Pancreas (tissue), 10 donors: Measurements from ENCODE around the gene COL11A1. TPM values are rescaled to one million over a fixed set of nuclear protein-coding genes. Genes with fewer than 3 reads are reported as not detected.
"Not testable (repeated sequence)": the region's sequence is repeated elsewhere in the genome, so short reads cannot be mapped to it uniquely, and the experiment has no call there.

Experiments
- ATAC-seq, 4 donors: fragments of 200-7000 bp; cut with Tn5 transposase; one replicate each; pipeline versions ENCODE4 v1.8.0 to v1.9.1; 2020; ENCODE audit warnings: mild to moderate bottlenecking in 4 of 4, moderate library complexity in 4 of 4
- DNase-seq, 6 donors: peaks; one replicate each; pipeline ENCODE4 v3.0.0-alpha.2; 2020
- FAIRE-seq: peaks from 2 replicates; lab custom pipeline; 2012; peaks lifted over from hg19 to GRCh38; lab: Jason Lieb, UNC
- H3K27ac ChIP-seq, 4 donors: fragments of 200-600 bp; sonication (generic); 1 replicate in 3 of 4; 2 replicates in 1 of 4; pipeline versions ENCODE4 v1.5.0 to v1.8.0; 2020
- H3K27me3 ChIP-seq, 4 donors: fragments of 200-600 bp; one replicate each; pipeline ENCODE4 v1.8.0; 2021
- H3K36me3 ChIP-seq, 3 donors: fragments of 200-600 bp; sonication (generic) in 1 of 3; one replicate each; pipeline versions ENCODE4 v1.5.0 to v1.8.0; 2020 to 2021
- H3K4me1 ChIP-seq, 3 donors: fragments of 200-600 bp; one replicate each; pipeline ENCODE4 v1.8.0; 2021
- H3K4me3 ChIP-seq, 4 donors: fragments of 200-600 bp; sonication (generic) in 2 of 4; one replicate each; pipeline versions ENCODE4 v1.5.0 to v1.8.0; 2020 to 2021
- H3K9me3 ChIP-seq, 4 donors: fragments of 200-600 bp; one replicate each; pipeline ENCODE4 v1.8.0; 2021
- CTCF ChIP-seq, 4 donors: fragments of 200-600 bp; sonication (generic) in 3 of 4; IDR thresholded peaks; one replicate each; pipeline versions ENCODE4 v1.5.0 to v1.8.0; 2021; ENCODE audit warnings: antibody characterized with exemption in 4 of 4
- WGBS, 2 donors: extraction: QIAGEN DNeasy Blood & Tissue Kit; methylation state at CpG; one replicate each; pipeline ENCODE4 v1.1.7; 2013; 5-methylcytosine and 5-hydroxymethylcytosine counted together
- intact Hi-C, 3 donors: fragments of 100-400 bp; cut with DNase I; formaldehyde crosslinking; loops; one replicate each; pipeline versions ENCODE4 v1.11.1 to v1.14.2; 2022
- polyA plus RNA-seq, 2 donors: library from polyadenylated mRNA; stranded (reverse); fragments of 200-250 nt; gene quantifications; one replicate each; pipeline ENCODE4 v1.2.3, GENCODE V29; 2013
- total RNA-seq, 6 donors: library from RNA; stranded (reverse); fragmentation: NEBNext Ultra II Directional in 4 of 6; extraction: Animal tissue kit (Norgen Biotek cat#: 25700) in 4 of 6; gene quantifications; one replicate each; pipeline versions ENCODE4 v1.2.1 to v1.2.4, GENCODE V29; 2021 to 2023
- donor health status: healthy with polysubstance abuse.
- donor health status: DM: no; HTN: no; CAD: no; lungs with moderate emphysema.
- donor health status: DM: no; HTN: no; CAD: no.
- donor health status: control.
- donor health status: control.
- donor health status: Bipolar disorder and iron deficiency.
- donor health status: DM: yes; HTN: yes; CAD: no.
- donor health status: DM: no; HTN: no; CAD: no.
- donor health status: DM: no; HTN: no; CAD: no.
- donor health status: DM: yes; HTN: yes; CAD: no.

Gene COL11A1
- total and polyA plus RNA-seq, 8 donors = 0.08 to 5.7 (median 0.38) TPM; not detected in 1

DNA sequence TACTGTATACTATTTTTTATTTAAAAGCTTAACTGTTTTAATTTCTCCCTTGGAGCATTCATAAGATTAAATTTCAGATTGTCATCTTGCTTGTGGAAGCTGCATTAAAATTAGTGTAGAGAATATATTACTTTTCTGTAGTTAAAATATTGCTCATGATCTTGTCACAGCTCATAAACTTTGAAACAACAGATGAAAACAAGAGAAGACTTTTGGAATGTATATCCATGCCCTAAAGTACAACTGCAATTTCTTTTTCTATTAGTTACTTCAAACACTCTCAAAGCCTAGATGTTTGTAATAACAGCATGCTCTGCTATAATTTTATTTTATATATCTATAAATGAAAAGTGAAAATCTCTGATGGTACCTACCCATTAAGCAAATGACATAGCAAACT lies 155.9 kb downstream of the COL11A1 start:
- DNase-seq (no peak), ATAC-seq (no peak), FAIRE-seq (no peak)
- intact Hi-C loops = no loop called here
- Histone ChIP-seq H3K4me1 (no peaks in the 10 kb centered on the region), H3K36me3 (no peaks in the 10 kb centered on the region), H3K27me3 (peaks cover 0 to 2% (median 0%) of the 10 kb centered on the region in 4 donors), H3K27ac (no peak overlapping the region), H3K9me3 (no peaks in the 10 kb centered on the region), H3K4me3 (no peak overlapping the region)
- TF ChIP-seq CTCF (IDR thresholded peaks at IDR 0.05) = no peak

- TF ChIP-seq CTCF (IDR thresholded peaks at IDR 0.05) = no peak
- no peak for ATAC-seq
- 60 to 64% methylated on average over 2 of the region's 2 CpGs for WGBS, 2 donors
- no peak for FAIRE-seq
- no peak for DNase-seq
- Histone ChIP-seq H3K9me3 (no peaks in the 10 kb centered on the region), H3K4me1 (no peaks in the 10 kb centered on the region), H3K4me3 (no peak overlapping the region), H3K27me3 (peaks cover 0 to 3% (median 0%) of the 10 kb centered on the region in 4 donors), H3K27ac (no peak overlapping the region), H3K36me3 (no peaks in the 10 kb centered on the region)
- intact Hi-C loops = no loop called here
These were observed 166.0 kb downstream of the COL11A1 start for GRCh38 chr1:102942324-102942723.

GRCh38 chr1:102941366-102941947 lies 166.9 kb downstream of the COL11A1 start:
- Histone ChIP-seq H3K36me3 (no peaks in the 10 kb centered on the region), H3K4me3 (no peak overlapping the region), H3K4me1 (no peaks in the 10 kb centered on the region), H3K9me3 (no peaks in the 10 kb centered on the region), H3K27me3 (no peaks in the 10 kb centered on the region), H3K27ac (no peak overlapping the region)
- no peak for TF ChIP-seq CTCF (IDR thresholded peaks at IDR 0.05)
- FAIRE-seq = no peak
- DNase-seq = no peak
- intact Hi-C loops = no loop called here
- ATAC-seq = no peak

GRCh38 chr1:102937401-102937800 lies 170.9 kb downstream of the COL11A1 start:
- no peak for TF ChIP-seq CTCF (IDR thresholded peaks at IDR 0.05)
- ATAC-seq (no peak), DNase-seq (no peak), FAIRE-seq (no peak)
- intact Hi-C loops = no loop called here
- H3K4me3 ChIP-seq = no peak overlapping the region
- WGBS, 2 donors = 48 to 61% methylated on average over 3 of the region's 3 CpGs
- no peaks in the 10 kb centered on the region for H3K27me3 ChIP-seq
- H3K9me3 ChIP-seq = no peaks in the 10 kb centered on the region
- H3K36me3 ChIP-seq = no peaks in the 10 kb centered on the region
- H3K27ac ChIP-seq = no peak overlapping the region
- H3K4me1 ChIP-seq = no peaks in the 10 kb centered on the region

- H3K27ac ChIP-seq, H3K9me3 ChIP-seq, H3K36me3 ChIP-seq, DNase-seq, intact Hi-C loops, H3K27me3 ChIP-seq, FAIRE-seq, H3K4me1 ChIP-seq, ATAC-seq, H3K4me3 ChIP-seq: not testable (repeated sequence)
- WGBS, 2 donors = 68% methylated on average over 4 to 8 of the region's 9 CpGs
These were observed 175.0 kb downstream of the COL11A1 start for GRCh38 chr1:102933362-102933761.
